ENCODE data around the gene ARFGAP3. TPM values are rescaled to one million over a fixed set of nuclear protein-coding genes. Genes with fewer than 3 reads are reported as not detected.

ARFGAP3 gene
- total RNA-seq, 1 experiment from 2014 or later: 15.0 TPM

DNA sequence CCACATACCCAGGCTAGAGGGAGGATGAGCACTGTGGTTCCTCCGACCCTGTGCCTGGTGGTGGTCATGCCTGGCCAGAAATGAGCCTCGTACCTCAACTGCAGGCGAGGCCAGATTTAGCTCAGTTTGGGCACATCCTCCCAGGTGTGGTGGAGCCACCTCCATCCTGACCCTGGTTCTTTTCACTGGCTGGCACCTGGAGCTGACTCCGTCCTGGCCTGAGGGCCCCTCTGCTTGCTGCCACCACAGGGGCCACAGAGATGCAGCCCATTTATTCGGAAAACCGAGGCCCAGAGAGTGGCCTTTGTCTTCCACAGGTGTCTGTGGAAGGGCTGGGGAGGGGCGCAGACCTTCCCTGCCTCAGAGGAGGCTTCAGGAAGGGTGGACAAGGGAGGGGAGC lies 9.0 kb upstream of the ARFGAP3 start:
- H3K4me1 Mint-ChIP-seq: peaks cover 3 to 15% of the 10 kb centered on the region in 2 experiments; a peak in 2 of 4 replicates
- H3K4me3 Mint-ChIP-seq: no peak overlapping the region
- no peaks in the 10 kb centered on the region for H3K9me3 ChIP-seq (ENCODE audit: control insufficient read depth, low read depth, low read length)

More for the DNA sequence above, 9.0 kb upstream of the ARFGAP3 start:
- Histone ChIP-seq H3K79me1 (ENCODE audit: insufficient read depth, low read depth, low read length, poor library complexity, severe bottlenecking) (no peaks in the 10 kb centered on the region), H3K23ac (ENCODE audit: insufficient read length, low read depth, low read length) (no peak overlapping the region), H2AFZ (ENCODE audit: low read length) (no peak overlapping the region), H2AK5ac (ENCODE audit: insufficient read length, low read length) (no peak overlapping the region), H3K18ac (ENCODE audit: insufficient read length, low read depth, low read length) (no peak overlapping the region), H2BK15ac (ENCODE audit: low read depth, low read length) (no peak overlapping the region), H4K8ac (replicated peaks; ENCODE audit: insufficient read length, low read depth, low read length) (no peak overlapping the region), H3K4me2 (ENCODE audit: insufficient read depth, insufficient read length, low read length) (no peak overlapping the region), H3K14ac (ENCODE audit: insufficient read depth, low read length) (no peak overlapping the region), H3K9ac (ENCODE audit: extremely low read depth, insufficient read length, low read length) (no peak overlapping the region), H3K4ac (ENCODE audit: low read depth, low read length) (no peak overlapping the region), H2BK20ac (ENCODE audit: low read depth, low read length, poor library complexity, severe bottlenecking) (no peak overlapping the region), H3K27ac (ENCODE audit: insufficient read length, low read depth, low read length) (no peak overlapping the region), H2BK12ac (ENCODE audit: insufficient read length, low read depth, low read length) (no peak overlapping the region), H4K5ac (ENCODE audit: insufficient read length, low read depth, low read length) (no peak overlapping the region), H3K27me3 (ENCODE audit: insufficient read depth, low read length) (no peaks in the 10 kb centered on the region), H3T11ph (ENCODE audit: low read length) (no peak overlapping the region), H3K4me1 (ENCODE audit: insufficient read depth, low read length) (no peaks in the 10 kb centered on the region), H3K79me2 (ENCODE audit: insufficient read depth, low read length) (no peaks in the 10 kb centered on the region), H4K20me1 (ENCODE audit: control insufficient read depth, insufficient read depth, insufficient read length) (no peaks in the 10 kb centered on the region), H2BK120ac (ENCODE audit: low read depth, low read length, poor library complexity, severe bottlenecking) (no peak overlapping the region), H2BK5ac (ENCODE audit: insufficient read length, low read length) (no peak overlapping the region), H3K23me2 (ENCODE audit: insufficient read length, low read depth, low read length, poor library complexity, severe bottlenecking) (no peaks in the 10 kb centered on the region), H3K56ac (ENCODE audit: insufficient read length, low read depth, low read length) (no peak overlapping the region), H4K91ac (ENCODE audit: insufficient read length, low read depth, low read length) (no peak overlapping the region)
- peaks cover 0 to 10% (median 6%) of the 10 kb centered on the region in 3 experiments; a peak in 3 of 7 replicates for H3K36me3 Mint-ChIP-seq (ENCODE audit: insufficient read depth in 1 of 3, low read depth in 3 of 3)
- H3K27me3 Mint-ChIP-seq (ENCODE audit: low read depth): no peaks in the 10 kb centered on the region
- DNase-seq: no peak
- TF ChIP-seq, protein P1, sequence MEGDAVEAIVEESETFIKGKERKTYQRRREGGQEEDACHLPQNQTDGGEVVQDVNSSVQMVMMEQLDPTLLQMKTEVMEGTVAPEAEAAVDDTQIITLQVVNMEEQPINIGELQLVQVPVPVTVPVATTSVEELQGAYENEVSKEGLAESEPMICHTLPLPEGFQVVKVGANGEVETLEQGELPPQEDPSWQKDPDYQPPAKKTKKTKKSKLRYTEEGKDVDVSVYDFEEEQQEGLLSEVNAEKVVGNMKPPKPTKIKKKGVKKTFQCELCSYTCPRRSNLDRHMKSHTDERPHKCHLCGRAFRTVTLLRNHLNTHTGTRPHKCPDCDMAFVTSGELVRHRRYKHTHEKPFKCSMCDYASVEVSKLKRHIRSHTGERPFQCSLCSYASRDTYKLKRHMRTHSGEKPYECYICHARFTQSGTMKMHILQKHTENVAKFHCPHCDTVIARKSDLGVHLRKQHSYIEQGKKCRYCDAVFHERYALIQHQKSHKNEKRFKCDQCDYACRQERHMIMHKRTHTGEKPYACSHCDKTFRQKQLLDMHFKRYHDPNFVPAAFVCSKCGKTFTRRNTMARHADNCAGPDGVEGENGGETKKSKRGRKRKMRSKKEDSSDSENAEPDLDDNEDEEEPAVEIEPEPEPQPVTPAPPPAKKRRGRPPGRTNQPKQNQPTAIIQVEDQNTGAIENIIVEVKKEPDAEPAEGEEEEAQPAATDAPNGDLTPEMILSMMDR (conservative IDR thresholded peaks at IDR 0.05): no peak
- no CpG with 5 or more reads among the region's 7 CpGs for WGBS (ENCODE audit: extremely low coverage, insufficient read length, low lambda C conversion rate)
- H3K27ac Mint-ChIP-seq: no peak overlapping the region
- no peaks in the 10 kb centered on the region for H3K9me3 Mint-ChIP-seq

Data from H9 (cell line).